Measurements from ENCODE around the gene APBB1IP. TPM values are rescaled to one million over a fixed set of nuclear protein-coding genes. Genes with fewer than 3 reads are reported as not detected.

APBB1IP gene
- total and polyA plus RNA-seq, 2 donors (not counting 3 experiments of a cell fraction or from before 2014, with no cell fraction given) = not detected

- H4K20me1 ChIP-seq (replicated peaks; ENCODE audit: control insufficient read depth, extremely low read depth, insufficient read depth, low read length) = no peaks in the 10 kb centered on the region
- intact Hi-C loops (cut with micrococcal nuclease) = no loop called here
- TF ChIP-seq GATA2 (IDR thresholded peaks at IDR 0.05; ENCODE audit: insufficient read depth, insufficient read length, low read depth, low read length) (no peak), MYC (IDR thresholded peaks at IDR 0.05; ENCODE audit: low read depth, low read length) (no peak), POLR2AphosphoS5 (IDR thresholded peaks at IDR 0.05; ENCODE audit: insufficient read depth, low read depth, low read length) (no peak), CTCF (IDR thresholded peaks at IDR 0.05; ENCODE audit: extremely low read depth in 1 of 2, insufficient read depth in 1 of 2, low read depth in 1 of 2, low read length in 2 of 2) (no peak), FOS (IDR thresholded peaks at IDR 0.05; ENCODE audit: borderline replicate concordance, insufficient read depth, low read length) (no peak), POLR2A (IDR thresholded peaks at IDR 0.05; ENCODE audit: low read depth, low read length) (no peak), MAX (IDR thresholded peaks at IDR 0.05; ENCODE audit: insufficient read depth, insufficient read length) (no peak), JUN (IDR thresholded peaks at IDR 0.05; ENCODE audit: borderline replicate concordance, insufficient read depth, insufficient read length, low read depth) (no peak), EZH2 (IDR thresholded peaks at IDR 0.05; ENCODE audit: borderline replicate concordance, low read depth, low read length, severe bottlenecking) (no peak)
- no peak overlapping the region for H3K27ac ChIP-seq (ENCODE audit: insufficient read depth, low read depth, low read length)
- H3K4me2 ChIP-seq (ENCODE audit: insufficient read depth, low read length) = no peak overlapping the region
- dilution Hi-C loops (cut with MboI; ENCODE audit: extremely low pct_ligation_motif_present, low sequenced_read_pairs) = no loop called here
- H3K4me3 ChIP-seq (replicated peaks in 1 of 3; ENCODE audit: insufficient read depth in 1 of 3, low read depth in 1 of 3, low read length in 3 of 3) = no peak overlapping the region
- no peaks in the 10 kb centered on the region for H3K4me1 ChIP-seq (ENCODE audit: control insufficient read depth, extremely low read depth, insufficient read depth, low read length)
- BruUV-seq (replicated peaks) = no TSS peak
- DNase-seq (ENCODE audit: low read depth, low spot score) = no peak
- ChIA-PET CTCF (no interaction called here), POLR2A (no interaction called here)
- H3K9me1 ChIP-seq (replicated peaks; ENCODE audit: control insufficient read depth, extremely low read depth, insufficient read depth, low read length) = no peaks in the 10 kb centered on the region
- H3K9me3 ChIP-seq (replicated peaks; ENCODE audit: control insufficient read depth, insufficient read depth, low read length) = peaks cover 5% of the 10 kb centered on the region
- FAIRE-seq = no peak
- no peaks in the 10 kb centered on the region for H3K79me2 ChIP-seq (ENCODE audit: control insufficient read depth, insufficient read depth, low read length)
- H3K9ac ChIP-seq (replicated peaks; ENCODE audit: extremely low read depth, insufficient read depth, low read length) = no peak overlapping the region
- H3K27me3 ChIP-seq (ENCODE audit: control insufficient read depth in 2 of 2, insufficient read depth in 2 of 2, low read length in 2 of 2) = no peaks in the 10 kb centered on the region
- H2AFZ ChIP-seq (ENCODE audit: low read depth, low read length) = no peak overlapping the region
- H3K36me3 ChIP-seq (ENCODE audit: control insufficient read depth in 2 of 2, extremely low read depth in 1 of 2, insufficient read depth in 2 of 2, low read length in 2 of 2) = no peaks in the 10 kb centered on the region
Observed at GRCh38 chr10:26481315-26481692, 43.2 kb downstream of the APBB1IP start.
